ENCODE results near the gene PITPNM1. TPM values are rescaled to one million over a fixed set of nuclear protein-coding genes. Genes with fewer than 3 reads are reported as not detected.

PITPNM1 gene
- total RNA-seq, 1 donor from 2014 or later, result 3.6 TPM

- DNase-seq (ENCODE audit: low read depth in 2 of 2), result no peak
These were observed 1.8 kb downstream of the PITPNM1 start for GRCh38 chr11:67503119-67504004.

GRCh38 chr11:67502328-67502979 lies 2.7 kb downstream of the PITPNM1 start:
- no peak for DNase-seq (ENCODE audit: low read depth in 2 of 2)

- no peak for DNase-seq (ENCODE audit: low read depth in 2 of 2)
These were observed 3.3 kb downstream of the PITPNM1 start for GRCh38 chr11:67501854-67502253.

GRCh38 chr11:67500831-67501715 lies 4.1 kb downstream of the PITPNM1 start:
- DNase-seq (ENCODE audit: low read depth in 2 of 2), result no peak

GRCh38 chr11:67500484-67500821 lies 4.7 kb downstream of the PITPNM1 start:
- DNase-seq (ENCODE audit: low read depth in 2 of 2), result no peak

GRCh38 chr11:67499808-67500483 lies 5.2 kb downstream of the PITPNM1 start:
- DNase-seq (ENCODE audit: low read depth in 2 of 2), result no peak

- DNase-seq (ENCODE audit: low read depth in 2 of 2), result peak in 1 of 2 donors; percentile 46
These were observed 6.6 kb downstream of the PITPNM1 start for GRCh38 chr11:67498544-67498972.

GRCh38 chr11:67497656-67498291 lies 7.4 kb downstream of the PITPNM1 start:
- no peak for DNase-seq (ENCODE audit: low read depth in 2 of 2)

- DNase-seq (ENCODE audit: low read depth in 2 of 2), result no peak
These were observed 9.1 kb downstream of the PITPNM1 start for GRCh38 chr11:67496113-67496512.

GRCh38 chr11:67495234-67496005 lies 9.7 kb downstream of the PITPNM1 start:
- no peak for DNase-seq (ENCODE audit: low read depth in 2 of 2)

GRCh38 chr11:67494371-67495233 lies 10.6 kb downstream of the PITPNM1 start:
- DNase-seq (ENCODE audit: low read depth in 2 of 2), result no peak

GRCh38 chr11:67493548-67494370 lies 11.4 kb downstream of the PITPNM1 start:
- no peak for DNase-seq (ENCODE audit: low read depth in 2 of 2)

- DNase-seq (ENCODE audit: low read depth in 2 of 2), result no peak
These were observed 12.2 kb downstream of the PITPNM1 start for GRCh38 chr11:67492801-67493547.

GRCh38 chr11:67492069-67492727 lies 13.0 kb downstream of the PITPNM1 start:
- no peak for DNase-seq (ENCODE audit: low read depth in 2 of 2)

- no peak for DNase-seq (ENCODE audit: low read depth in 2 of 2)
These were observed 13.7 kb downstream of the PITPNM1 start for GRCh38 chr11:67491276-67492068.

GRCh38 chr11:67490727-67491065 lies 14.5 kb downstream of the PITPNM1 start:
- no peak for DNase-seq (ENCODE audit: low read depth in 2 of 2)
